ENCODE results near the gene ZNF850.
A peak's percentile ranks its signal among the peaks of the same experiment; 100 is the strongest.
"Not testable (repeated sequence)": the region's sequence is repeated elsewhere in the genome, so short reads cannot be mapped to it uniquely, and the experiment has no call there.

The ZNF850 gene

DNA sequence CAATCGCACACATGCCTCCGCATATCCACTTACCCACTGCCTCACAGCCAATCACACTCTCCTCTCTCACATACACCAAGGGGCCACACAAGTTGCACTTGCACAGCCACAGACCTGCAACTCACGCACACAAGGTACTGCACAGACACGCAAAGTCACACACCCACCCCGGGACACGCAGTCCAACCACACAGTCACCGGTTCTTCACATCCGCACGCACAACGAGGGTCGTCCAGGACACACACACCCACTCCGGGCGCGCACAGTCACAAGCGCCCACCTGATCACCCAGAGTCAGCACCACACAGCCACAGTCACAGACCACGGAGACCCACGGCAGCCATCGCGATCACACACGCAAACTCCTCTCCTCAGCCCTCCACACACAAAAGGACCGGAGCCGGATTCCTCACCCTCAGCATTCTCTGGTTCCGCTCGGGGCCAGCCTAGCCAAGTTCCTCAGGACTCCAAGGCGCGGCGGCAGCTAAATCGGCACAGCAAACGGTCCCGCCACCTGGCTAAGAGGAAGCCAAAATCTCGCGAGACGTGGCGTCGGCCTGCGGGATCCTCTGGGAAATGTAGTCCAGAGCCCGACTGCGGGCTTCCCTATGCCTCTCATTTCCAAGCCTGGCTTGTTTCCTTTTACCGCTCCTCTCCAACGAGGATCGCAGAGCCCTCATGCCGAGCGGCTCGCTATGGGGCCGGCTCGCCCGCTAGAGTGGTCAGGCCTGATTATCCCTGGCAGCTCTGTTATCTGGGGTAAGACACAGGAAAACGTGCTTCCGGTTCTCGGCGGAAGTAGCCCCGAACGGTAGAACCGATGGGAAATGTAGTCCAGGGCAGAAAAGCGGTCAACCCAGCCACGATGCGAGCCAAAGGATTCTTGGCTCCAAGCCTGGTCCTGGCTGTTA is at the start of gene ZNF850:
Gene ZNF850 (minus strand): TSS at position 497 of the 912 bp plus-strand sequence. CDS start 10,201 bp downstream, outside the sequence.
- DNase-seq (ENCODE audit: low read depth in 2 of 2, low spot score in 1 of 2) = peak; percentile 86 to 89

DNA sequence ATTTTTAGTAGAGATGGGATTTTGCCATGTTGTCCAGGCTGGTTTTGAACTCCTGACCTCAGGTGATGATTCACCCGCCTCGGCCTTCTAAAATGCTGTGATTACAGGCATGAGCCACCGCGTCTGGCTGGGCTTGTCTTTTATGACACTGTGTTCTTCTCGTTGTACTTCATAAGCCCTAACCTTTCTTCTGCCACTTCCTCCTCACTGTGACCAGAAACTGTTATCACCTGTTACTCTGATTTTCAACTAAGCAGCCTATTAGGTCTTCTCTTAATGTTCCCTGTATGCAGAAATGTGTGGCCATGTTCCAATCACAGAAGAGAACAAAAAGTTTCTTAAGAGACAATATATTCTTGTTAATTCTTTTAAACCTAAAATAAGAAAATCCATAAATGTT is 49.2 kb upstream of the ZNF850 start:
- no peak for DNase-seq (ENCODE audit: low read depth in 2 of 2, low spot score in 1 of 2)

DNA sequence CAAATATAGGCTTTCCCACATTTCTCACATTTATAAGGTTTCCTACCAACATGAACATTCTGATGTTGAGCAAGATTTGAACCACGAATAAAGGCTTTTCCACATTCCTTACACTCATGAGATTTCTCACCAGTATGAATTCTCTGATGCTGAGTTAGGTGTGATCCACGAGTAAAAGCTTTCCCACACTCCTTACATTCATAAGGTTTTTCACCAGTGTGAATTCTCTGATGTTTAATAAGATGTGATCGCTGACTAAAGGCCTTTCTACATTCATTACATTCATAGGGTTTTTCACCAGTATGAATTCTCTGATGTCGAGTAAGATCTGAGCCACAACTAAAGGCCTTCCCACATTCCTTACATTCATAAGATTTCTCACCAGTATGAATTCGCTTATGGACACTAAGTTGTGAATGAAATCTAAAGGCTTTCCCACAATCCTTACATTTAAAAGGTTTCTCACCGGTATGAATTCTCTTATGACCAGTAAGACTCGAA is 46.6 kb upstream of the ZNF850 start:
- DNase-seq (ENCODE audit: low read depth in 2 of 2, low spot score in 1 of 2) = no peak

DNA sequence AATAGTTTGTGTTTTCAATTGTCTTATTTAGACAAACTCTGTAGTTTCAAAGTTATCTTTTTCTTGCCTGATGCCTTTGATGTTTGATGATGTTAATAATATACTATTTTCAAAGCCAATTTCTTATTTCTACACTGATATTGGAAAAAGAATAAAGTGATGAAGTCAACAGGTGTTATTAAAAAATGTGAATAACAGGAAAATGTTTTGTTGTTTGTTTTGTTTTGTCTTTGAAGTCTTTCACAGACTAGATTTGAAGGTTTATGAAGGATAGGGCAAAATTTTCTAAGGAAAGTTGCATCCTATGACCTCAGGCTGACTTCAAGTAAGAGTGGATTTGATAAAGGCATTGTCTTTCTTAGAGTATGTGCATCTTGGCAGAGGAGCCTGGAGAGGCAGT is 34.4 kb upstream of the ZNF850 start:
- DNase-seq (ENCODE audit: low read depth in 2 of 2, low spot score in 1 of 2) = no peak

DNA sequence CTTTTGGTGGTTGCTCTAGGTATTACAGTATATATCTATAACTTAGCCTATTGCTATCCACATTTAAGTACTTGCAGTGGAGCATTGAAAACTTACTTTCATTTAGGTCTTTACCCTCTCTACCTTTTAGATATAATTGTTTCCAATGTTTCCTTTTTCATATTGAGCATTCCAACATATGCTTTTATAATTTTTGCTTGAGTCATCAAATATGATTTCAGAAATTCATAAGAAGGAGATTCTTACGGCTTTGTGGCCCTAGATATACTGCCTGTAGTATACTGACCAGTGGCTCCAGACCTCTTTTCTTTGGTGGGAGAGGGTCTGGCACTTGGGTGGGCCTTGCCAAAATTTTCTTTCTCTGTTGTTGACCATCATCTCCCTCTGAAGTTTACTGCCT is 32.8 kb upstream of the ZNF850 start:
- DNase-seq (ENCODE audit: low read depth in 2 of 2, low spot score in 1 of 2) = no peak

DNA sequence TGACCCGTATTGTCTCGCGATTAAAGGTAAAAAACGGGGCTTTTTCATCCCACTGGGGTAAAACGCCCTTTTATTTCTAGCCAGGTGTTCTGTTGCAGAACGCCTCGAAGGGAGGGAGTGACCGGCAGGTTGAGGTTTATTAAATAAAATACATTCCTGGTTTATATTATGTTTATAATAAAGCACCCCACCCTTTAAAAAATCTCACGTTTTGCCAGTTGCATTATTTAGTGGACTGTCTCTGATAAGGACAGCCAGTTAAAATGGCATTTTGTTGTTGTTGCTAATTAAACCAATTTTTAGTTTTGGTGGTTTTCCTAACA is 25.1 kb upstream of the ZNF850 start:
- no peak for DNase-seq (ENCODE audit: low read depth in 2 of 2, low spot score in 1 of 2)

DNA sequence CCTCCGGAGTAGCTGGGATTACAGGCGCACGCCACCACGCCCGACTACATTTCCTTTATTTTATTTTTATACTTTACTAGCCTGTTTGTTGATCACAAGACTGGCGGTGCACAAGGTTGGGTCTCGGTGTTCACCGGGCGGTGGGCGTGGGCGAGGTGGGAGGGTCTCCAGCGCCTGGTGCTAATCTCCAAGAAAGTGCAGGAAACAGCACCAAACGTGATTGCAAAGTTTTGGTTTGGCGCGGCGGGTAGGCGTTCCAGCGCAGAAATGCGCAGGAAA is 24.0 kb upstream of the ZNF850 start:
- DNase-seq (ENCODE audit: low read depth in 2 of 2, low spot score in 1 of 2) = no peak

DNA sequence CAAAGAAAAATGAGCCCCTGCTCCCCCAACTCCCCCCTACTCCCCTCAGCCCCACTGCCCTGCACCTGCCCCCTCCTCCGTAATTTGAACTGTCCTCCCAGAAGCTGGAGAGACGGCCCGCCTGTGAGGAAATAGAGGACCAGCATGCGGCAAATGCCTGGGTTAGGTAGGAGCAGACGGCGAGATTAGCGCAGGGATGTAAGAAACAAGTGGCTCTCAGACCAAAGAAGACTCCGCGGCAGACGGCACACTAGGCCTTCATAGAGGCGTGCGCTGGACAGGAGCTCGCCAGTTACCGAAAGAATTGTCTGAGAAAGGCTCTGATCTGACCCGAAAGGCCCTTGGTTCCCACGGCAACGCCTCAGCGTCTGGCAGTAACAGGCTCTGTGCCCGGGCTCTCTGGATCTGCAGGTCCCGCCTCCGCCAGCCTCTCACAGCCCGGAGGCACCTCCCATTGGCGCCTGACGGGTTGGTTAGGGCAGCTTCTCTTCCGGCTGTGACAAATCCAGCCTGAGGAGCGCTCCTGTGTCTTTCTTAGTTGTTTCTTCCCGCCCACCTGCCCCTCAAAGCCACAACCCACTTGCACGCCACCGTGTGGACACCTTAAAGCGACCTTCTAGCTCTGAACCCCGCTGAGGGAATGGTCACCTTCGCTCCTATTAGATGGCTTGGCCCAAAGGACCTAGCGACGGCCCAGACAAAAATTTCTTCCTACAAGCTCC is 19.0 kb upstream of the ZNF850 start:
- DNase-seq (ENCODE audit: low read depth in 2 of 2, low spot score in 1 of 2) = not testable (repeated sequence)

DNA sequence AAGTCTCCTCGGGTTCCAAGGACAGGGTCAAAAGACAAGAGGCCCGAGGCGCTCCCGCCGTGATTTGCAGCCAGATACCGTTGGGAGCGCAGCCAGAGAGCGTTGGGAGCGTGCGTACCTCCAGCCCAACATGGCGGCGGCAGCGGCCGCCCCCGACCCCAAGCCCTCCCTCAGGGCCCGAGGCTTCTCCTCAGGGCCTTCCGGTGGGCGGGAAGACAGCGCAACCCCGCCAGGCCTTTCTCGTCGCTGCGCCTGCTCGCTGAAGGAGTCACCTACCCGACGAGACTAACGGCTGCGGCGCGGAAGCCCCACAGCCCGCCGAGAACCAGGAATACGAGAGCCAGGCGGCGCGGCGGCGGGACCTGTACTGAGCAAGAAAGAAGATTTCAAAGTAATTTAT is 3.2 kb upstream of the ZNF850 start:
- DNase-seq (ENCODE audit: low read depth in 2 of 2, low spot score in 1 of 2) = no peak

DNA sequence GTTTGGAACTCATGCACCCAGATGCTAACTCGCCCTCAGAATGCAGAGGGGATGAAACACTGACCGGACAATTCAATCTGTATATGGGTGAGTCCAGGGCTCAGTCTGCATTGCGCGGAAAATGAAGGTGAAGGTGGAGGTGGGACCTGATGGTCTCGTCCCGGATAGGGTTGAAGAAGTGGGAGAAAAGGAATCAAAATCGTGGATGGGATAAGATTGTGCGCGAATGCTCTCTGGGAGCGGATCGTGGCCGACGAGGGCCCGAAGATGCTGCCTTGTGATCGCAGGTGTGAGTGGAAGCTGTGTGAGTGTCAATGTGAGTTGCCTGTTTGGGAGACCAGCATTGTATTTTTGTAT is 594 bp upstream of the ZNF850 start:
- no peak for DNase-seq (ENCODE audit: low read depth in 2 of 2, low spot score in 1 of 2)

DNA sequence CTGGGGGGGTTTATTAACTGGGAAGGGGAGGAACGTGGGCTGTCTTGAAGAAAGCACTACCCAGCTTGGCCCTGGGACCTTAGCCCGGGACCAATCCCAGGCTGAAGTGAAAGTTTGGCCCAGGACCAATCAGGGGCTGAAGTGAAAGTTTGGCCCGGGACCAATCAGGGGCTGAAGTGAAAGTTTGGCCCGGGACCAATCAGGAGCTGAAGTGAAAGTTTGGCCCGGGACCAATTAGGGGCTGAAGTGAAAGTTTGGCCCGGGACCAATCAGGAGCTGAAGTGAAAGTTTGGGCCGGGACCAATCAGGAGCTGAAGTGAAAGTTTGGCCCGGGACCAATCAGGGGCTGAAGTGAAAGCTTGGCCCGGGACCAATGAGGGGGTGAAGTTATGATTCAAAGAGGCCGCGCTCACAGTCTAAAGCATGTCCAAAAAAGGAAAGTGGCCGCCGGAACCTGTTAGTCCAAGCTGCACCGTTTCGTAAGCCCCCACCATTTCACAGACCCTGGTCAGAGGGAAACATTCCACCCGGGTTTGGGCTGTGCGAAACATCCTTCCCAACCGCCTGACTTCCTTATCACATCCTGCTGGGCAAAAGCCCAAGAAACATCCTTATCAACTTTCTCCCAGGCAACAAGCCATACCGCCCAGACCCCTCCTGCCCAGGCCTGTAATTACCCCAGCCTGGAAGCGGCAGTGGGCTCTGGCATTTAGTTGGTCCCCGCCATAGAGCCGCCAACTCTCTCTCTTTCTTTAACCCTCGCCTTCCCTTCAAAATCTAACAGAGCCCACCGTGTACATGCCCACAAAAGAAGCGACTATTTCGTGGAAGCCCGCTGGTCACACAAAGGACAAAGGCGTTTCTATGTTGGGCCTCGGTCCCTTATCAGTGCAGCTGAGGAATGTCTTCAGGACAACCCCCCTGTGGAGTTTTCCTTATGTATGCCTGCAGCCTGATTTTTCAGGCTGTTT is 1.1 kb downstream of the ZNF850 start:
- no peak for DNase-seq (ENCODE audit: low read depth in 2 of 2, low spot score in 1 of 2)

DNA sequence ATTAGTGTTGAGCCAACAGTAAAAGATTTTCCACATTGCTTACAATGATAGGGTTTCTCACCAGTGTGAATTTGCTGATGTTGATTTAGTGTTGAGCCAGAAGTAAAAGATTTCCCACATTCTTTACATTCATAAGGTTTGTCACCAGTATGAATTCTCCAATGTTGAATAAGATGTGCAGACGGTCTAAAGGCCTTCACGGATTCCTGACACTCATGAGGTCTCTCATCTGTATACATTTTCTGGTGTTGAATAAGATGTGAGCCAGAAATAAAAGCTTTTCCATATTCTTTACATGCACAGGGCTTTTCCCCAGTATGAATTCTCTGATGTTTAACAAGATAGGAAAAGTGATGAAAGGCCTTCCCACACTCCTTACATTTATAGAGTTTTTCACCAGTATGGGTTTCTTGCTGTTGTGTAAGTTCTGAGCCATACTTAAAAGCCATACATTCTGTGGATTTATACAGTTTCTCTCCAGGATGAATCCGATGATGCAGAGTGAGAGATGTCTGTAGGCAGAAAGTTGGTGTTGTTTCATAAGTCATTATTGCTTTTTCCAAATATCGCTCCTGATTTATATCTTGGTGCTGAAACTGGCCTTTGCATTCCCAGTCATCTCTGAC is 22.4 kb downstream of the ZNF850 start:
- DNase-seq (ENCODE audit: low read depth in 2 of 2, low spot score in 1 of 2) = no peak

DNA sequence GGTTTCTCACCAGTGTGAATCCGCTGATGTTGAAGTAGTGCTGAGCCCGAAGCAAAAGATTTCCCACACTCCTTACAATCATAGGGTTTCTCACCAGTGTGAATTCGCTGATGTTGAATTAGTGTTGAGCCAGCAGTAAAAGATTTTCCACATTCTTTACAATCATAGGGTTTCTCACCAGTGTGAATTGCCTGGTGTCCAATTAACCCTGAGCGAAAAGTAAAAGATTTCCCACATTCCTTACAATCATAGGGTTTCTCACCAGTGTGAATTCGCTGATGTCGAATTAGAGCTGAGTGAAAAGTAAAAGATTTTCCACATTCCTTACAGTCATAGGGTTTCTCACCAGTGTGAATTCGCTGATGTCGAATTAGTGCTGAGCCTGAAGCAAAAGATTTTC is 23.0 kb downstream of the ZNF850 start:
- DNase-seq (ENCODE audit: low read depth in 2 of 2, low spot score in 1 of 2) = not testable (repeated sequence)

DNA sequence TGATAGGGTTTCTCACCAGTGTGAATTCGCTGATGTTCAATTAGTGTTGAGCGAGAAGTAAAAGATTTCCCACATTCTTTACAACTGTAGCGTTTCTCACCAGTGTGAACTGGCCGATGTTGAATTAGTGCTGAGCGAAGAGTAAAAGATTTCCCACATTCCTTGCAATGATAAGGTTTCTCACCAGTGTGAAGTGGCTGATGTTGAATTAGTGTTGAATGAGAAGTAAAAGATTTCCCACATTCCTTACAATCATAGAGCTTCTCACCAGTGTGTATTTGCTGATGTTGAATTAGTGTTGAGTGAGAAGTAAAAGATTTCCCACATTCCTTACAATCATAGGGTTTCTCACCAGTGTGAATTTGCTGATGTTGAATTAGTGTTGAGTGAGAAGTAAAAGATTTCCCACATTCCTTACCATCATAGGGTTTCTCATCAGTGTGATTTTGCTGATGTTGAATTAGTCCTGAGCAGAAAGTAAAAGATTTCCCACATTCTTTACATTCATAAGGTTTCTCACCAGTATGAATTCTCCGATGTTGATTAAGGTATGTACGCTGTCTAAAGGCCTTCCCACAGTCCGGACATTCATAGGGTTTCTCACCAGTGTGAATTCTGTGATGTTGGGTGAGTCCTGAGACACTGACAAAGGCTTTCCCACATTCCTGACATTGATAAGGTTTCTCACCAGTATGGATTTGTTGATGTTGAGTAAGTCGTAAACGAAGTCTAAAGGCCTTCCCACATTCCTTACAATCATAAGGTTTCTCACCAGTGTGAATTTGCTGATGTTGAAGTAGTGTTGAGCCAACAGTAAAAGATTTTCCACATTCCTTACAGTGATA is 24.0 kb downstream of the ZNF850 start:
- DNase-seq (ENCODE audit: low read depth in 2 of 2, low spot score in 1 of 2) = no peak

DNA sequence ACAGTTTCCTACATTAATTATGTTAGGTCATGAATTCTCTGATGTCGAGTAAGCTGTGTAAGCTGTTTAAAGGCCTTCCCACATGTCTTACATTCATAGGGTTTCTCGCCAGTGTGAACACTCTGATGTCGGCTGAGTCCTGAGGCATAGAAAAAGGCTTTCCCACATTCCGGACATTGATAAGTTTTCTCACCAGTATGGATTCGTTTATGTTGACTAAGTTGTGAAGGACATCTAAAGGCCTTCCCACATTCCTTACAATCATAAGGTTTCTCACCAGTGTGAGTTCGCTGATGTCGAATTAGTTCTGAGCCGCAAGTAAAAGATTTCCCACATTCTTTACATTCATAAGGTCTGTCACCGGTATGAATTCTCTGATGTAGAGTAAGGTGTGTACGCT is 24.9 kb downstream of the ZNF850 start:
- DNase-seq (ENCODE audit: low read depth in 2 of 2, low spot score in 1 of 2) = no peak

DNA sequence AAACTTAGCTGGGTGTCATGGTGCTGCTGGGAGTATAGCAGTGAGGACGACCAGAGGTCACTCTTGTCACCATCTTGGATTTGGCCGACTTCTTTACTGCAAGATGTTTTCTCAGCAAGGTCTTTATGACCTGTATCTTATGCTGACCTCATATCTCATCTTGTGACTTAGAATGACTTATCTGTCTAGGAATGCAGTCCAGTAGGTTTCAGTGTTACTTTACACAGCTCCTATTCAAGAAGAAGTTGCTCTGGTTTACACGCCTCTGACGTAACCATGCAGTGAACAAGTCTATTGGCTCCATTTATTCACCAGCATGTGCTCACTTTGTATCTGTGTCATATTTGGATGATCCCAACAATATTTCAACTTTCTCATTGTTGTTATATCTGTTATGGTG is 26.7 kb downstream of the ZNF850 start:
- DNase-seq (ENCODE audit: low read depth in 2 of 2, low spot score in 1 of 2) = no peak

DNA sequence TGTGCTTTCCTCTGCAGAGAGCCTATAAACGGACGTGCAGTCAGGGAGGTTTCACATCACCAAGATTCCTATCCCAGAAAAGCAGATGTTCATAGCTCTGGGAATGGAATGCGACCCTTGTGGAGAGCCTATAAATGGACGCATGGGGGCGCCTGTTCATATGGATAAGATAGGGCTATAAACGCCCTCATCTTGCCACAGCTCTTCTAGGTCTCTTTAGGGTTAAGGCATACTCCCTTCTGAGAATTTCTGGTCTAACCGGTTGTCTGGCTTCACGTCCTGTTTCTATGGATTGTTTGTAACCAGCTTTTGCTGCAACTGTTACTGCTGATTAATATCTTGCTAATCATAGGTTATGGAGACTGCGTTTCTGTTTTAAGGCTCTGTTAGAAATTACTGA is 36.4 kb downstream of the ZNF850 start:
- not testable (repeated sequence) for DNase-seq (ENCODE audit: low read depth in 2 of 2, low spot score in 1 of 2)

DNA sequence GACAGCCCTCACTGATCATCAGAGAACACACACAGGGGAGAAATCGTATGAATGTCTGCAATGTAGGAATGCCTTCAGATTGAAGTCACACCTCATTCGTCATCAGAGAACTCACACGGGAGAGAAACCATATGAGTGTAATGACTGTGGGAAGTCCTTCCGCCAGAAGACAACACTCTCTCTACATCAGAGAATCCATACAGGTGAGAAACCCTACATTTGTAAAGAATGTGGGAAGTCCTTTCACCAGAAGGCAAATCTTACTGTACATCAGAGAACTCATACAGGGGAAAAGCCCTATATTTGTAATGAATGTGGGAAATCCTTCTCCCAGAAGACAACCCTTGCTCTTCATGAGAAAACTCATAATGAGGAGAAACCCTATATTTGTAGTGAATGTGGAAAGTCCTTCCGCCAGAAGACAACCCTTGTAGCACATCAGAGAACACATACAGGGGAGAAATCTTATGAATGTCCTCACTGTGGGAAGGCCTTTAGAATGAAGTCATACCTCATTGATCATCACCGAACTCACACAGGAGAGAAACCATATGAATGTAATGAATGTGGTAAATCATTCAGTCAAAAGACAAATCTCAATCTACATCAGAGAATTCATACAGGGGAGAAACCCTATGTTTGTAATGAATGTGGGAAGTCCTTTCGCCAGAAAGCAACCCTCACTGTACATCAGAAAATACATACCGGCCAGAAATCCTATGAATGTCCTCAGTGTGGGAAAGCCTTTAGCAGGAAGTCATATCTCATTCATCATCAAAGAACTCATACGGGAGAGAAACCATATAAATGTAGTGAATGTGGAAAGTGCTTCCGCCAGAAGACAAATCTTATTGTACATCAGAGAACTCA is 52.7 kb downstream of the ZNF850 start:
- no peak for DNase-seq (ENCODE audit: low read depth in 2 of 2, low spot score in 1 of 2)

DNA sequence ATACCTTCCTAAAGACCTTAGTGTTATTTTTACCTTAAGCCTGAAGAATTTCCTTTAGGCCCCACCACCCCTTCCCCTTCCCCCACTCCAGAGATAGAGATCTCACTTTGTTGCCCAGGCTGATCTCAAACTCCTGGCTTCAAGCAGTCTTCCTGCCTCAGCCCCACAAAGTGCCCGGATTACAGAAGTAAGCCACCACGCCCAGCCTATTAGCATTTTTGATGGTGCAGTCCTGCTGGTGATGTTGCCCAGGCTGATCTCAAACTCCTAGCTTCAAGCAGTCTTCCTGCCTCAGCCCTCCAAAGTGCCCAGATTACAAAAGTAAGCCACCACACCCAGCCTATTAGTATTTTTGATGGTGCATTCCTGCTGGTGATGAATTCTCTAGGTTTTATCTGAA is 63.2 kb downstream of the ZNF850 start:
- no peak for DNase-seq (ENCODE audit: low read depth in 2 of 2, low spot score in 1 of 2)

All from stimulated activated CD8-positive, alpha-beta memory T cell treated with anti-CD3 and anti-CD28 coated beads, Interleukin-4, amount 100 ng/mL, for 1 hour (primary cell).